IMR-90 (cell line): ENCODE results near the gene UGT2A2. TPM values are rescaled to one million over a fixed set of nuclear protein-coding genes. Genes with fewer than 3 reads are reported as not detected.

Source experiments
- ATAC-seq: fragments of 200-7000 bp; cut with Tn5 transposase; 2 replicates; pipeline ENCODE4 v1.9.1; 2020; ENCODE audit warnings: low read depth, mild to moderate bottlenecking, moderate library complexity
- BruUV-seq: library from RNA; stranded (reverse); fragments of 400-500 nt; replicated peaks from 2 replicates; lab custom pipeline; 2021; lab: Mats Ljungman, UMichigan
- CTCF ChIA-PET: fragments of 300-600 bp; formaldehyde crosslinking; extraction: SDS; loops from one replicate; lab custom pipeline; 2021; ENCODE audit warnings: antibody characterized with exemption; lab: Yijun Ruan, JAX
- POLR2A ChIA-PET: fragments of 300-600 bp; sonication (Branson Sonifier 250); formaldehyde crosslinking; loops from one replicate; lab custom pipeline; 2022; ENCODE audit warnings: antibody characterized with exemption; ENCODE audit not compliant: unreplicated experiment; lab: Charles Lee
- DNase-seq: peaks from one replicate; pipeline ENCODE4 v3.0.0; 2013
- H2AFZ ChIP-seq: replicated peaks from 2 replicates; pipeline ENCODE3; 2013; ENCODE audit warnings: low read length, mild to moderate bottlenecking; ENCODE audit not compliant: poor library complexity
- H2AK5ac ChIP-seq: 2 replicates; pipeline ENCODE4 v1.6.1; 2013; ENCODE audit warnings: low read depth, low read length, inconsistent platforms
- H2AK9ac ChIP-seq: replicated peaks from 2 replicates; pipeline ENCODE3; 2013; ENCODE audit warnings: mild to moderate bottlenecking, low read depth, low read length, moderate library complexity; ENCODE audit not compliant: poor library complexity
- H2BK120ac ChIP-seq: 2 replicates; pipeline ENCODE4 v1.6.1; 2013; ENCODE audit warnings: low read depth, low read length, inconsistent platforms
- H2BK15ac ChIP-seq: 3 replicates; pipeline ENCODE4 v1.6.1; 2013; ENCODE audit warnings: low read depth, low read length, inconsistent platforms
- H2BK20ac ChIP-seq: 2 replicates; pipeline ENCODE4 v1.6.1; 2013; ENCODE audit warnings: low read depth, mild to moderate bottlenecking, inconsistent platforms, low read length, moderate library complexity
- H2BK5ac ChIP-seq: 2 replicates; pipeline ENCODE4 v1.6.1; 2013; ENCODE audit warnings: mild to moderate bottlenecking, low read depth, low read length, inconsistent platforms; ENCODE audit not compliant: poor library complexity, severe bottlenecking
- H3K14ac ChIP-seq: replicated peaks from 2 replicates; pipeline ENCODE4 v1.6.1; 2013; ENCODE audit warnings: low read depth, low read length, inconsistent platforms
- H3K18ac ChIP-seq: 2 replicates; pipeline ENCODE4 v1.6.1; 2013; ENCODE audit warnings: low read depth, low read length, control low read depth
- H3K23ac ChIP-seq: 2 replicates; pipeline ENCODE4 v1.6.1; 2013; ENCODE audit warnings: low read depth, low read length, inconsistent platforms
- H3K27ac ChIP-seq: 2 replicates; pipeline ENCODE4 v1.5.1; 2013; ENCODE audit warnings: mild to moderate bottlenecking, control low read depth, low read length; ENCODE audit not compliant: insufficient read depth
- H3K27me3 ChIP-seq: 2 replicates; pipeline ENCODE4 v1.6.1; 2013; ENCODE audit warnings: low read length; ENCODE audit not compliant: control insufficient read depth, insufficient read depth
- H3K36me3 ChIP-seq: 2 replicates; pipeline ENCODE4 v1.6.1; 2013; ENCODE audit warnings: low read length, mixed read lengths; ENCODE audit not compliant: control insufficient read depth, insufficient read depth
- H3K4ac ChIP-seq: 2 replicates; pipeline ENCODE4 v1.6.1; 2013; ENCODE audit warnings: low read depth, low read length, inconsistent platforms
- H3K4me1 ChIP-seq: 2 replicates; pipeline ENCODE4 v1.6.1; 2013; ENCODE audit warnings: low read length, mixed read lengths; ENCODE audit not compliant: control insufficient read depth, insufficient read depth
- H3K4me2 ChIP-seq: 2 replicates; pipeline ENCODE4 v1.6.1; 2013; ENCODE audit warnings: low read depth, mild to moderate bottlenecking, control low read depth, low read length, moderate library complexity
- H3K4me3 ChIP-seq: 2 replicates; pipeline ENCODE4 v1.5.1; 2013; ENCODE audit warnings: low read depth, mild to moderate bottlenecking, control low read depth, low read length, moderate library complexity; ENCODE audit not compliant: insufficient read depth
- H3K56ac ChIP-seq: 2 replicates; pipeline ENCODE4 v1.6.1; 2013; ENCODE audit warnings: low read length, inconsistent platforms; ENCODE audit not compliant: insufficient read depth; ENCODE audit errors: extremely low read depth
- H3K79me1 ChIP-seq, 2 experiments: 2 replicates each; pipeline ENCODE4 v1.6.1; 2013; ENCODE audit warnings: low read length in 2 of 2, inconsistent platforms in 1 of 2, low read depth in 1 of 2
- H3K9ac ChIP-seq: 2 replicates; pipeline ENCODE4 v1.6.1; 2013; ENCODE audit warnings: low read depth, low read length, control low read depth
- H3K9me1 ChIP-seq: 2 replicates; pipeline ENCODE4 v1.6.1; 2013; ENCODE audit warnings: low read length, inconsistent platforms; ENCODE audit not compliant: insufficient read depth
- H3K9me3 ChIP-seq: 2 replicates; pipeline ENCODE4 v1.6.1; 2013; ENCODE audit warnings: low read length; ENCODE audit not compliant: control insufficient read depth, insufficient read depth
- H4K20me1 ChIP-seq: 2 replicates; pipeline ENCODE4 v1.6.1; 2013; ENCODE audit warnings: low read length, inconsistent platforms; ENCODE audit not compliant: insufficient read depth
- H4K5ac ChIP-seq: 2 replicates; pipeline ENCODE4 v1.6.1; 2013; ENCODE audit warnings: mild to moderate bottlenecking, low read depth, low read length, control low read depth
- H4K8ac ChIP-seq, 2 experiments: 2 replicates each; pipeline ENCODE4 v1.6.1; 2013; ENCODE audit warnings: low read depth in 2 of 2, low read length in 2 of 2, control low read depth in 1 of 2, inconsistent platforms in 1 of 2
- H4K91ac ChIP-seq: 2 replicates; pipeline ENCODE4 v1.6.1; 2013; ENCODE audit warnings: low read depth, low read length, inconsistent platforms; ENCODE audit not compliant: insufficient read depth
- BHLHE40 ChIP-seq: fragments of 150-350 bp; IDR thresholded peaks from 2 replicates; pipeline ENCODE4 v1.6.1; 2016; ENCODE audit warnings: mild to moderate bottlenecking, low read depth, low read length
- CEBPB ChIP-seq: IDR thresholded peaks from 2 replicates; pipeline ENCODE4 v1.6.1; 2012; ENCODE audit warnings: low read depth, low read length, improper control_type of control experiment
- CHD1 ChIP-seq: IDR thresholded peaks from 2 replicates; pipeline ENCODE4 v1.6.1; 2012; ENCODE audit warnings: low read depth, low read length, improper control_type of control experiment
- MAFK ChIP-seq: IDR thresholded peaks from 2 replicates; pipeline ENCODE4 v1.6.1; 2012; ENCODE audit warnings: low read depth, low read length, improper control_type of control experiment
- RCOR1 ChIP-seq: IDR thresholded peaks from 2 replicates; pipeline ENCODE4 v1.6.1; 2012; ENCODE audit warnings: mild to moderate bottlenecking, low read length, improper control_type of control experiment; ENCODE audit not compliant: insufficient replicate concordance
- RFX5 ChIP-seq: IDR thresholded peaks from 2 replicates; pipeline ENCODE4 v1.8.0; 2012; ENCODE audit warnings: low read depth, mild to moderate bottlenecking, low read length, moderate library complexity
- USF2 ChIP-seq: fragments of 150-350 bp; IDR thresholded peaks from 2 replicates; pipeline ENCODE4 v1.6.1; 2017; ENCODE audit warnings: mild to moderate bottlenecking, antibody characterized with exemption, low read length, low read depth
- WGBS, 2 experiments: methylation state at CpG; one replicate each; pipeline versions ENCODE4 v1.1.5 to v1.1.7; 2013; ENCODE audit warnings: missing lambda C conversion rate in 2 of 2; ENCODE audit not compliant: insufficient read length in 1 of 2; ENCODE audit errors: extremely low coverage in 2 of 2; 5-methylcytosine and 5-hydroxymethylcytosine counted together
- dilution Hi-C: fragments of 300-500 bp; cut with HindIII; formaldehyde crosslinking; loops from one replicate; pipeline ENCODE4 v1.14.3; 2018; ENCODE audit warnings: low sequenced_read_pairs; ENCODE audit not compliant: unreplicated experiment
- in situ Hi-C: fragments of 300-500 bp; cut with MboI; formaldehyde crosslinking; loops from 3 replicates; pipeline ENCODE4 v1.14.3; 2019; ENCODE audit warnings: low sequenced_read_pairs, inconsistent platforms, mixed read lengths
- intact Hi-C: fragments of 100-400 bp; cut with micrococcal nuclease; formaldehyde crosslinking; loops from 2 replicates; pipeline ENCODE4 v1.10.0; 2022
- polyA plus RNA-seq, 3 experiments: library from polyadenylated mRNA; depleted of rRNA; stranded (reverse); fragments of >200 nt; gene quantifications; 2 replicates each; pipeline ENCODE4 v1.2.3, GENCODE V29; 2012; ENCODE audit warnings: low replicate concordance in 1 of 3
- total RNA-seq: library from RNA; depleted of rRNA; stranded (reverse); fragments of >200 nt; gene quantifications from 2 replicates; pipeline ENCODE4 v1.2.3, GENCODE V29; 2012

Gene UGT2A2
- total and polyA plus RNA-seq, 2 of the 4 experiments (the other 2 are of a cell fraction): not detected

- intact Hi-C loops: loop anchor here (10.0 kb wide), 1 partner anchor 1116 kb away; no protein-coding TSS in a partner anchor
- H4K8ac ChIP-seq: no peak overlapping the region
- no peak overlapping the region for H2BK15ac ChIP-seq
- DNase-seq (no peak), ATAC-seq (no peak)
- no peaks in the 10 kb centered on the region for H3K4me1 ChIP-seq
- H4K20me1 ChIP-seq: no peaks in the 10 kb centered on the region
- H3K4me3 ChIP-seq: no peak overlapping the region
- H2AK9ac ChIP-seq: no peak overlapping the region
- H3K23ac ChIP-seq: no peak overlapping the region
- no peak overlapping the region for H2AK5ac ChIP-seq
- CTCF ChIA-PET: interaction anchor here (0.6 kb wide), 1 partner anchor 289 kb away, joined by 7 read pairs; no protein-coding TSS in a partner anchor
- H3K56ac ChIP-seq: no peak overlapping the region
- no peak overlapping the region for H2AFZ ChIP-seq
- no peak overlapping the region for H4K5ac ChIP-seq
- POLR2A ChIA-PET: no interaction called here
- no peak overlapping the region for H3K4ac ChIP-seq
- in situ Hi-C loops: loop anchor here (25.0 kb wide), 1 partner anchor 1323 kb away; no protein-coding TSS in a partner anchor
- no peak overlapping the region for H3K9ac ChIP-seq
- H4K91ac ChIP-seq: no peak overlapping the region
- no peak for TF ChIP-seq USF2
- TF ChIP-seq RCOR1: no peak
- no peak for TF ChIP-seq BHLHE40
- no peak for TF ChIP-seq CHD1
- TF ChIP-seq CEBPB: no peak
- TF ChIP-seq RFX5: no peak
- TF ChIP-seq MAFK: no peak
- H3K27ac ChIP-seq: no peak overlapping the region
- H2BK5ac ChIP-seq: no peak overlapping the region
- no peaks in the 10 kb centered on the region for H3K9me3 ChIP-seq
- H3K27me3 ChIP-seq: no peaks in the 10 kb centered on the region
- no peaks in the 10 kb centered on the region for H3K9me1 ChIP-seq
- no peaks in the 10 kb centered on the region for H3K36me3 ChIP-seq
- H2BK20ac ChIP-seq: no peak overlapping the region
- WGBS, 2 experiments: no CpG with 5 or more reads among the region's 1 CpG
- dilution Hi-C loops: no loop called here
- H3K14ac ChIP-seq: no peak overlapping the region
- H3K79me1 ChIP-seq: no peaks in the 10 kb centered on the region
- H3K4me2 ChIP-seq: no peak overlapping the region
- no peak overlapping the region for H2BK120ac ChIP-seq
- no peak overlapping the region for H3K18ac ChIP-seq
- no TSS peak for BruUV-seq
These were observed 29.0 kb downstream of the UGT2A2 start for GRCh38 chr4:69610484-69610883.
